Spleen (tissue), 13 donors: ENCODE measurements around the gene USP2. TPM values are rescaled to one million over a fixed set of nuclear protein-coding genes. Genes with fewer than 3 reads are reported as not detected.

Experiments used
- DNase-seq: peaks from one replicate; pipeline ENCODE4 v3.0.0-alpha.2; 2020
- H3K27ac ChIP-seq, 8 donors: fragments of 200-600 bp; sonication (generic) in 7 of 8; 1 replicate in 4 of 8; 2 replicates in 4 of 8; pipeline versions ENCODE4 v1.5.0 to v1.8.0; 2016 to 2021; ENCODE audit warnings: inconsistent platforms in 4 of 8, mild to moderate bottlenecking in 4 of 8, moderate library complexity in 1 of 8
- H3K27me3 ChIP-seq, 7 donors: fragments of 200-600 bp; sonication (generic) in 6 of 7; replicated peaks in 1 of 7; 1 replicate in 4 of 7; 2 replicates in 3 of 7; pipeline versions ENCODE4 v1.5.0 to v1.8.0; 2016 to 2021; ENCODE audit warnings: inconsistent platforms in 3 of 7, mild to moderate bottlenecking in 1 of 7
- H3K36me3 ChIP-seq, 6 donors: fragments of 200-600 bp; sonication (generic) in 5 of 6; 1 replicate in 4 of 6; 2 replicates in 2 of 6; pipeline versions ENCODE4 v1.5.0 to v1.8.0; 2016 to 2021; ENCODE audit warnings: inconsistent platforms in 2 of 6
- H3K4me1 ChIP-seq, 6 donors: fragments of 200-600 bp; sonication (generic) in 5 of 6; 1 replicate in 3 of 6; 2 replicates in 3 of 6; pipeline versions ENCODE4 v1.5.0 to v1.8.0; 2016 to 2021; ENCODE audit warnings: inconsistent platforms in 3 of 6
- H3K4me3 ChIP-seq, 8 donors: fragments of 200-600 bp; sonication (generic) in 7 of 8; 1 replicate in 4 of 8; 2 replicates in 4 of 8; pipeline versions ENCODE4 v1.5.0 to v1.8.0; 2016 to 2021; ENCODE audit warnings: inconsistent platforms in 4 of 8, mild to moderate bottlenecking in 4 of 8, moderate library complexity in 2 of 8
- H3K9me3 ChIP-seq, 8 donors: fragments of 200-600 bp; sonication (generic) in 7 of 8; 1 replicate in 4 of 8; 2 replicates in 4 of 8; pipeline versions ENCODE4 v1.5.0 to v1.8.0; 2016 to 2021; ENCODE audit warnings: inconsistent platforms in 4 of 8
- POLR2A ChIP-seq, 3 donors: fragments of 450-650 bp; IDR thresholded peaks; one replicate each; pipeline ENCODE4 v1.5.1; 2017; ENCODE audit warnings: antibody characterized with exemption in 3 of 3, mild to moderate bottlenecking in 1 of 3
- POLR2AphosphoS5 ChIP-seq, 3 donors: sonication (generic); formaldehyde crosslinking; IDR thresholded peaks; one replicate each; pipeline ENCODE4 v1.5.1; 2017; ENCODE audit warnings: antibody characterized with exemption in 3 of 3
- WGBS, 5 donors: extraction: QIAGEN DNeasy Blood & Tissue Kit in 3 of 5; methylation state at CpG; one replicate each; pipeline versions ENCODE4 v1.1.5 to v1.1.7; 2013 to 2018; 5-methylcytosine and 5-hydroxymethylcytosine counted together
- intact Hi-C: fragments of 100-400 bp; cut with DNase I; formaldehyde crosslinking; loops from one replicate; pipeline ENCODE4 v1.15.0; 2023; ENCODE audit warnings: low total_unique reads
- long read RNA-seq, 2 donors: transcript quantifications; one replicate each; lab custom pipeline, GENCODE V29; 2026
- polyA plus RNA-seq, 3 donors: library from polyadenylated mRNA; stranded (reverse); fragments of 200-250 nt; gene quantifications; one replicate each; pipeline ENCODE4 v1.2.1, GENCODE V29; 2013
- total RNA-seq, 7 donors: library from RNA; depleted of rRNA in 3 of 7; stranded (reverse); fragments of >200 nt in 3 of 7; fragmentation: NEBNext Ultra II Directional in 4 of 7; extraction: Animal tissue kit (Norgen Biotek cat#: 25700) in 4 of 7; gene quantifications; one replicate each; pipeline versions ENCODE4 v1.1.0 to v1.2.1, GENCODE V29; 2016 to 2021
- TF ChIP-seq, protein P1 (sequence below), 11 experiments: fragments of 200-600 bp in 7 of 11; fragments of 450-650 bp in 4 of 11; sonication (generic) in 4 of 11; IDR thresholded peaks in 8 of 11; conservative IDR thresholded peaks in 3 of 11; 1 replicate in 7 of 11; 2 replicates in 4 of 11; pipeline versions ENCODE4 v1.4.0 to v1.8.0; 2016 to 2021; ENCODE audit warnings: antibody characterized with exemption in 11 of 11, inconsistent platforms in 4 of 11, mild to moderate bottlenecking in 1 of 11
- donor health status: healthy with polysubstance abuse.
- donor health status: DM: no; HTN: no; CAD: no; lungs with moderate emphysema.
- donor health status: DM: no; HTN: no; CAD: no.
- donor health status: Bipolar disorder and iron deficiency.
- donor health status: healthy.
- donor health status: DM: no; HTN: no; CAD: no.
- donor health status: DM: yes; HTN: yes; CAD: no.

Gene USP2, protein sequence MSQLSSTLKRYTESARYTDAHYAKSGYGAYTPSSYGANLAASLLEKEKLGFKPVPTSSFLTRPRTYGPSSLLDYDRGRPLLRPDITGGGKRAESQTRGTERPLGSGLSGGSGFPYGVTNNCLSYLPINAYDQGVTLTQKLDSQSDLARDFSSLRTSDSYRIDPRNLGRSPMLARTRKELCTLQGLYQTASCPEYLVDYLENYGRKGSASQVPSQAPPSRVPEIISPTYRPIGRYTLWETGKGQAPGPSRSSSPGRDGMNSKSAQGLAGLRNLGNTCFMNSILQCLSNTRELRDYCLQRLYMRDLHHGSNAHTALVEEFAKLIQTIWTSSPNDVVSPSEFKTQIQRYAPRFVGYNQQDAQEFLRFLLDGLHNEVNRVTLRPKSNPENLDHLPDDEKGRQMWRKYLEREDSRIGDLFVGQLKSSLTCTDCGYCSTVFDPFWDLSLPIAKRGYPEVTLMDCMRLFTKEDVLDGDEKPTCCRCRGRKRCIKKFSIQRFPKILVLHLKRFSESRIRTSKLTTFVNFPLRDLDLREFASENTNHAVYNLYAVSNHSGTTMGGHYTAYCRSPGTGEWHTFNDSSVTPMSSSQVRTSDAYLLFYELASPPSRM
- total RNA-seq (under 1 TPM; 0.28 to 0.88 (median 0.60) TPM), polyA plus RNA-seq (under 1 TPM; 0.15 to 0.58 (median 0.27) TPM)
- long read RNA-seq, donor 1 = 0 reads
- long read RNA-seq, donor 2, partial matches to known transcripts = 0 of 1 reads
- long read RNA-seq, donor 2, other reads (novel, unspliced or antisense) = 0 of 1 reads

- H3K27ac ChIP-seq = peak within 1 kb of the TSS in 3 of 8 donors; percentile 6 to 42 (median 11)
- peak within 1 kb of the TSS; percentile 37 to 74 (median 49) for H3K4me3 ChIP-seq
- peak; percentile 98 for DNase-seq
- H3K9me3 ChIP-seq = no peaks in the 10 kb centered on the region
- peak; percentile 44 to 79 (median 74) for TF ChIP-seq POLR2AphosphoS5 (IDR thresholded peaks at IDR 0.05)
- TF ChIP-seq POLR2A (IDR thresholded peaks at IDR 0.05) = no peak
- TF ChIP-seq, protein P1, sequence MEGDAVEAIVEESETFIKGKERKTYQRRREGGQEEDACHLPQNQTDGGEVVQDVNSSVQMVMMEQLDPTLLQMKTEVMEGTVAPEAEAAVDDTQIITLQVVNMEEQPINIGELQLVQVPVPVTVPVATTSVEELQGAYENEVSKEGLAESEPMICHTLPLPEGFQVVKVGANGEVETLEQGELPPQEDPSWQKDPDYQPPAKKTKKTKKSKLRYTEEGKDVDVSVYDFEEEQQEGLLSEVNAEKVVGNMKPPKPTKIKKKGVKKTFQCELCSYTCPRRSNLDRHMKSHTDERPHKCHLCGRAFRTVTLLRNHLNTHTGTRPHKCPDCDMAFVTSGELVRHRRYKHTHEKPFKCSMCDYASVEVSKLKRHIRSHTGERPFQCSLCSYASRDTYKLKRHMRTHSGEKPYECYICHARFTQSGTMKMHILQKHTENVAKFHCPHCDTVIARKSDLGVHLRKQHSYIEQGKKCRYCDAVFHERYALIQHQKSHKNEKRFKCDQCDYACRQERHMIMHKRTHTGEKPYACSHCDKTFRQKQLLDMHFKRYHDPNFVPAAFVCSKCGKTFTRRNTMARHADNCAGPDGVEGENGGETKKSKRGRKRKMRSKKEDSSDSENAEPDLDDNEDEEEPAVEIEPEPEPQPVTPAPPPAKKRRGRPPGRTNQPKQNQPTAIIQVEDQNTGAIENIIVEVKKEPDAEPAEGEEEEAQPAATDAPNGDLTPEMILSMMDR (IDR thresholded peaks at IDR 0.05 in 8 of 11, conservative IDR thresholded peaks at IDR 0.05 in 3 of 11) = peak; percentile 89 to 99 (median 96)
- intact Hi-C loops = no loop called here
- peaks cover 0 to 28% (median 19%) of the 10 kb centered on the region in 6 donors for H3K4me1 ChIP-seq
- H3K36me3 ChIP-seq = no peaks in the 10 kb centered on the region
- 0 to 1% (median 0%) methylated on average over 38 to 54 of the region's 54 CpGs for WGBS, 5 donors
- peaks cover 0 to 44% (median 0%) of the 10 kb centered on the region in 7 donors for H3K27me3 ChIP-seq
Observed at GRCh38 chr11:119381181-119381988, at the start of gene USP2. TSS of gene USP2 (minus strand) at chr11:119381690. CDS start at chr11:119373480, 8,210 bp downstream.

DNA sequence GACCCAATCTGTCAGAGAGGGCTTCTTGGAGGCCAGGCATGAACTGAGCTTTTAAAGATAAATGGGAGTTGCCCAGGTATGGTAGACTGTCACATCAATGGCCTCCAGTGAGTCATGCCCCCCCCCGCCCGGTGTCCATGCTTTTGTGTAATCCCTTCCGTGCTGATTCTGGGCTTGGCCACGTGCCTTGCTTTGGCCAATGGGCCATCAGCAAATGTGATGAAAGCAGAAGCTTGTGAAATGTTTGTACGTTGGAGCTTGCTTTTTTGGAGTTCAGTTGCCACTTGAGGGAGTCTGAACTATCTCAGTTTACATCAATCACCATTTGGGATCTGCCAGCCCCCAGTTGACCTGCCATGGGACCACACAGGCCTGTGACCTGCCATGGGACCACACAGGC is 45.8 kb upstream of the USP2 start:
- 63 to 85% (median 75%) methylated on average over 5 of the region's 5 CpGs for WGBS, 5 donors

GRCh38 chr11:119426142-119426541 is 44.7 kb upstream of the USP2 start:
- no peaks in the 10 kb centered on the region for H3K36me3 ChIP-seq
- no peak for DNase-seq
- intact Hi-C loops = no loop called here
- TF ChIP-seq POLR2AphosphoS5 (IDR thresholded peaks at IDR 0.05) (no peak), POLR2A (IDR thresholded peaks at IDR 0.05) (no peak)
- TF ChIP-seq, protein P1 (IDR thresholded peaks at IDR 0.05 in 8 of 11, conservative IDR thresholded peaks at IDR 0.05 in 3 of 11) = no peak
- WGBS, 5 donors = 56 to 72% (median 61%) methylated on average over 4 of the region's 4 CpGs
- H3K4me3 ChIP-seq = no peak overlapping the region
- peaks cover 6 to 25% (median 20%) of the 10 kb centered on the region in 6 donors for H3K4me1 ChIP-seq
- H3K9me3 ChIP-seq = peaks cover 0 to 6% (median 0%) of the 10 kb centered on the region in 8 donors
- peaks cover 0 to 66% (median 28%) of the 10 kb centered on the region in 7 donors for H3K27me3 ChIP-seq
- H3K27ac ChIP-seq = no peak overlapping the region

More for the DNA sequence above, 45.8 kb upstream of the USP2 start:
- TF ChIP-seq POLR2A (IDR thresholded peaks at IDR 0.05) (no peak), POLR2AphosphoS5 (IDR thresholded peaks at IDR 0.05) (no peak)
- TF ChIP-seq, protein P1 (IDR thresholded peaks at IDR 0.05 in 8 of 11, conservative IDR thresholded peaks at IDR 0.05 in 3 of 11) = no peak
- peaks cover under 1 to 14% (median 12%) of the 10 kb centered on the region in 6 donors for H3K4me1 ChIP-seq
- no peak overlapping the region for H3K4me3 ChIP-seq
- DNase-seq = no peak
- no peak overlapping the region for H3K27ac ChIP-seq
- peaks cover 0 to 57% (median 17%) of the 10 kb centered on the region in 7 donors for H3K27me3 ChIP-seq
- H3K36me3 ChIP-seq = no peaks in the 10 kb centered on the region
- intact Hi-C loops = no loop called here
- peaks cover 0 to 6% (median 0%) of the 10 kb centered on the region in 8 donors for H3K9me3 ChIP-seq
